GM04504 (cell line): Measurements from ENCODE around the gene PSMA4.
A peak's percentile ranks its signal among the peaks of the same experiment; 100 is the strongest.
"Not testable (repeated sequence)": the region's sequence is repeated elsewhere in the genome, so short reads cannot be mapped to it uniquely, and the experiment has no call there.

Experiments used
- DNase-seq: peaks from one replicate; pipeline ENCODE4 v3.0.0-alpha.2; 2012; ENCODE audit warnings: low read depth

The PSMA4 gene

DNA sequence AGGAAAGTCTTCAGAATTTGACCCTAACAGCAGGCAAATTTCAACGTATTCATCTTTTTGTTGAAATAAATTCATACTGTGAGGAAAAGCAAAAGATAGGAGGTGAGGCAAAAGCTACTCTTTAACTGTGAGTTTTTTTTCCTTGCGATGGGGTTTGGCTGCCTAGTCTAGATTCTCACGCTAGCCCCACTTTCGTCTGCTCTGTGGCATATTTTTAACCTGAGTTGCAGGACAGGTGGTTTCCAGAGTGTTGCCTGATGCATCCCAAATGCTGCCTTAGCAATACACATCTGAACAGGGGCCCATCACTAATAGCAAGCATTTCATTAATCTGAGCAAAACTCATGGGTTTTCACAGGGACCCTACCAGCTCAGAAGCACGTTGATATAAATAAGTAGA is 11.7 kb downstream of the PSMA4 start:
- DNase-seq = no peak

DNA sequence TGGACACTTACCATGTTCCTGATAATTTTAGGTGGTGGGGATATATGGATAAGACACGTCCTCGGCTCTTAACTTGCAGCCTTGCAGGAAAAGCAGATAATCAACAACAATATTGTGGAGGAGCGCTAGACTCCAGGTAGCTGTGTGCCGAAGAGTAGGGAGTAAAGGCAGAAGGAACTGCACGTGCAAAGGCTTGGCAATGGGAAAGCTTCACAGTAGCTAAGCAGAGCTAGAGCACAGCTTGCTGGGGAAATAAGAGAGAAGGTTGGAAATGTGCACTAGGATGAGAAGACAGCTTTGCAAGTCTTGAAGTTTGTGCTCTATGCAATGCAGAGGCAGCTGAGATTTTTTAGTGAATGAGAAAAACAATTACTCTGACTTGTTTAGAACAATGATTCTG is 12.4 kb downstream of the PSMA4 start:
- no peak for DNase-seq

GRCh38 chr15:78560201-78560600 is 20.0 kb downstream of the PSMA4 start:
- DNase-seq = not testable (repeated sequence)

- DNase-seq = no peak
Observed at GRCh38 chr15:78561490-78561889, 21.2 kb downstream of the PSMA4 start.

- DNase-seq = no peak
Observed at GRCh38 chr15:78563092-78563491, 22.8 kb downstream of the PSMA4 start.

GRCh38 chr15:78564743-78565096 is 24.5 kb downstream of the PSMA4 start:
- DNase-seq = no peak

- DNase-seq = peak; percentile 16
Observed at GRCh38 chr15:78565097-78565950, 25.1 kb downstream of the PSMA4 start, which contains the start of gene CHRNA5. Gene CHRNA5, plus strand, starts transcription at chr15:78565520. Its CDS starts 200 bp downstream, at chr15:78565720.

DNA sequence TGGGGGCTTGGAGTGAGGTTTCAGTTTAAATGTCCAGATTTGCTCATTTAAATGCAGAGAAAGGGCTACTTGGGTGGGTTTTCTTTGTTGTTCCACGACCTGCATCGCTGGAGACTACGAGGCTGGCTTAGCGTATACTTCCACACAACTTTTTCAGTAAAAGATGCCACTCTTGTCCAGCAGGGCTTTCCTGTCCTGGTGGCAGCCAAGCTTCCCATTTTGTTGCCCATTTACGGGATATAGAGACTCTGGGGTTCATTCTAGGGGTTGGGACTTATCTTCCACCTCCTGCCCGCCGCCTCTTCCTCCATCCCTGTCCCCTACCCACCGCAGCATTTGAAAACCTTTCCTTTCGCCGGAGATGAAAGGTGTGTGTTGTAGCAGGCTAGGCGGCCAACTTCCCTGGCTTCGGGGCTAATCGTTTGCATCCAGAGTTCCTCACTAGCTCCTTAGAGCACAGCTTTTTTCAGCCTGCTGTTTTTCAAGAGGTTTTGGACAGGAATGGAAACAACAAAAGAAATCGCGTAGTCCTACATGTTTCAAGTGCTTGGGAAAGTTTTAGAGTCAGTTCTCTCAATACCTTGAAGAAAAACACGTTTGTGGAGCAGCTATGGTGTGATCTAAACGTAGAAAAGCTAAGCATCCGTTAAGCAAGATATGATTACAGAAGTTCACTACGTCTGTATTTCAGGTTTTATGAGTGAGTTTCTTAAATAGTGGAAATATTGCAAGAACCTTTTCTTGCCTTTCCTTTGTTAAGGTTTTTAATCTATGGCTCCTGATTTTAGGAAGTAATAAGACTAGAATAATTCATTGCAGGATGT is 25.9 kb downstream of the PSMA4 start:
- no peak for DNase-seq

GRCh38 chr15:78567531-78567930 is 27.3 kb downstream of the PSMA4 start:
- no peak for DNase-seq

DNA sequence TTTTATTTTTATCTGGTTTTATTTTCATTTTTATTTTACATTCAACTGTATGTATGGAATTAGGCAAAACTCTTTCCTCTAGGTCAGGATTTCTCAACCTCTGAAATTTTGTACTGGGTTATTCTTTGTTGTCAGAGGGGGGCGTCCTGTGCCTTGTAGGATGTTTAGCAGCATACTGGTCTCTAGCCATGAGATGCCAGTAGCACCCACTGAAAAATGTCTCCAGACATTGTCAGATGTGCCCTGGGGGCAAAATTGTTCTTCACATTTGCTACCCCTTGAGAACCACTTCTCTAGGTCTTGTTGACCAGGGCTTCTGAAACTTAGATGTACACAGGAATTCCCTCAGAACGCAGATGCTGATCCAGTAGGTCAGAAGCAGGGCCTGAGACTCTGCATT is 30.5 kb downstream of the PSMA4 start:
- no peak for DNase-seq

GRCh38 chr15:78571382-78571781 is 31.1 kb downstream of the PSMA4 start:
- DNase-seq = no peak

DNA sequence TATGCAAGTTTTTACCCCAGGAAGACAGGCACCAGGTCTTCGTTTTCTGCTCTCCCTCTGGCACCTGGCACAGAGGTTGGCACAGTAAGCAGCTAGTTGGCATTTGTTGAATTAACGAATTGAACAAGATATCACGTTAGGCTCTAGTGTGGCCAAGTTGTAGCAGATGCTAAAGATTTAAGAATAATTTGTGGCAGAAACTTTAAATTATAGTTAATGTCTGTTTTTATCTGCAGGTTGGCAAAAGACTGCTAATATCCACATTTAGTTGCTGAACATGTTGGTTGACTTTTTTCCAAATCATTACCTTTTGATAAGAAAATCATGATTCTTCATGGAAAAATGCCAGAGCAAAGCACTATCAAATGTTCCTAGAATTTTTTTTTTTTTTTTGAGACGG is 33.2 kb downstream of the PSMA4 start:
- no peak for DNase-seq

DNA sequence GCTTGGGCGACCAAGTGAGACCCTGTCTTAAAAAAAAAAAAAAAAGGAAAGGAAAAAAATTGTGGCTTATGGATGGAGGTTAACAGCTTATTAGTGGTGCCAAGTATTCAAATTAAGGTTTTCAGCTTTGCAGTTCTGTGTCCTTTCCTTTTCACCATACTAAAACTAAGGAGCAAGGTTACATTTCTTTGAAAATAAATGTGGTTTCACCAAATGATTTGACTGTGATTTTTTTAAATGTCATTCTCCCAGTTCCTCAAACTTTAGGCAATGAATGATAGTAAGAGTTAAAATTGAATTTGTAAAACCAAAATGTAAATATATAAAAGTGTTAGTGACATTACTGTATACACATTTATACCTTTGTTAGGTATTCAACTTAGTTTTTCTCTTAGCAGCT is 34.7 kb downstream of the PSMA4 start:
- no peak for DNase-seq

DNA sequence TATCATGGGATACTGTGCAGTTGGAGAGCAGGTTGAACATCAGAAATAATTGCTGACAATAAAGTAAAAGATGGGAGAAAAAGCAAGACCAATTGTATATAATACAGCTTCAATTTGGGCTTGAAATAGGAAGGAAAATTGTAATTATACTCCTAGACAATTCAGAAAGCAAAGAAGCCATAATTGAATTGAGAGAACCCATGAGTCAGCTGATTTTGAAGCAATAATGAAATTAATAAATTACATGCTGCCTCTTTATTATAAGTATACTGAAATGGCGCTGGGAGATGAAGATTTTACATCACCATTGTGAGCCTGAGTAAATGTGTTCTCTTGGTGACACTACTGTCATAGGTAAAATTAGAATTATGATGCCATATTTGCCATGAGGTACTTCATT is 57.3 kb downstream of the PSMA4 start:
- no peak for DNase-seq

DNA sequence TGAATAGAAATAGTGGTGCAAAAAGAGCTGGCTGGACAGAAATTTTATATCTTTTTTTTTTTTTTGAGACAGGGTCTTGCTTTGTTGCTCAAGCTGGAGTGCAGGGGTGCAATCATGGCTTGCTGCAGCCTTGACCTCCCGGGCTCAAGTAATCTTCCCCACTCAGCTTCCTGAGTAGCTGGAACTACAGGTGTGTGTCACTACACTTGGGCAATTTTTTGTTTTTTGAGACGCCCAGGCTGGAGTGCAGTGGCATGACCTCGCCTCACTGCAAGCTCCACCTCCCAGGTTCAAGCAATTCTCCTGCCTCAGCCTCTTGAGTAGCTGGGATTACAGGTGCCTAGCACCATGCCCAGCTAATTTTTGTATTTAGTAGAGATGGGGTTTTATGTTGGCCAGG is 58.1 kb downstream of the PSMA4 start:
- DNase-seq = no peak

DNA sequence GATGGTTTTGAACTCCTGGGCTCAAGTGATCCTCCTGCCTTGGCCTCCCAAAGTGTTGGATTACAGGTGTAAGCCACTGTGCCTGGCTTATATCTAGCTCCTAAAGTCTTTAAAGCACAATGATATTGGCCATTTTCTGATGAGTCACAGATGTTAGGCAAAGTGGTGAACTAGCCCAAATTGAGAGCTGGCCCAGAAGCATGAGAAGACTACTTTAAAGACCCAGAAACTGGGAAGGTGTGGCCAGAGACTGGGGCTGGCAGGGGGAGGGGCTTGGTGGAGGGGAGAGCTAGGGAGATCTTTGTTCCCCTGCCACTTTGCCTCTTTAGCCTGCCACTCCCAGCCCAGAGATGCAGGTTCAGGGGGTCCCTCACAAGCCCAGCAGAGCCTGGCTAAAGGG is 58.9 kb downstream of the PSMA4 start:
- DNase-seq = no peak
